ENCODE measurements around the gene SART1.

GRCh38 chr11:65927904-65928397, 33.6 kb upstream of the SART1 start:
- no peak for TF ChIP-seq POLR2AphosphoS5 (IDR thresholded peaks at IDR 0.05; ENCODE audit: borderline replicate concordance, low read depth, low read length)
- no peak for TF ChIP-seq EZH2 (IDR thresholded peaks at IDR 0.05)
- no peak for TF ChIP-seq FOXP2 (optimal IDR thresholded peaks at IDR 0.05; ENCODE audit: control extremely low read depth, extremely low read length, insufficient read depth)

Data from SK-N-MC (cell line).